ENCODE data around the gene FEV.
A peak's percentile ranks its signal among the peaks of the same experiment; 100 is the strongest.

Gene FEV

GRCh38 chr2:218992196-218992595 lies 7.2 kb upstream of the FEV start:
- no peak for DNase-seq

DNA sequence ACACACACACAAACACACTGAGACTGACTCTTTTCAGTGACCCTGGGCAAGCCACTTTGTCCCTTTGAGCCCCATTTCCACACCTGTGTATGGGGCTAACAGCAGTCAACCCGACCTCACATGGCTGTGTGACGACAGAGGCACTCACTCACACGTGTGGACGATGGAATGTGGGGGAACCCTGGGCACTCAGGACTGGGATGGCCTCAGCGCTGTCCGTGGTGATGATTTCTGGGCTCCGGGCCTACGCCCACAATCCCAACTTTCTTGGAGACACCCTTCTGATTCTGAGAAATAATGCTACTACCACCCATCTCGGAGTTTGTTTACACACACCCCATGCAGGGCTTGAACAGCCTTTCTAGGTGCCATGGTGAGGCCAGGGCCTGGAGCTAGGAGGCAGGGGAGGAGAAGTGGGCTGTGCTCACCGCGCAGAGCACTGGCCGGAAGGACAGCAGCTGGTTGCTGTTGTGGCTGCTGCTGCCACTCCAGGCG lies 6.7 kb upstream of the FEV start:
- DNase-seq, result no peak

DNA sequence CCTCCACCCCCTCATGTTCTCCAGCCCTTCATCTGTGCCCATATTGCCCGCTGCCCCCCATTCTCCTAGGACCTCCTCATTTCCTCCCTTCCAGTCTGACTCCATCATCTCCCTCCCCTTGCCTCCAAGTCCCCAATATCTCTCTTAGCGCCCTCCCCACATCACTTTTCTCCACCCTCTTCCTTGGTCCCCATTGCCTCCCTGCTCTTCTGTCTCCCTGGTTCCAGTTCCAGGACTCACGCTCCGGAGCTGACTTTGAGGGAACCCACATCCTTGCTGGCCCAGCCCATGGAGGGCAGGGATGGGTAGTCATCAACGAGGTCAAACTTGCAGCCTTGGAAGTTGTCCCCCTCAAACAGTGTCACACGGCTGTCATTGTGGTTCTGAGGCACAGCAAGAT lies 5.6 kb upstream of the FEV start:
- no peak for DNase-seq

- no peak for DNase-seq
Observed at GRCh38 chr2:218990052-218990451, 5.1 kb upstream of the FEV start.

- DNase-seq, result no peak
Observed at GRCh38 chr2:218988650-218989049, 3.7 kb upstream of the FEV start.

- no peak for DNase-seq
Observed at GRCh38 chr2:218988164-218988563, 3.2 kb upstream of the FEV start.

GRCh38 chr2:218986148-218986761 lies 1.3 kb upstream of the FEV start:
- no peak for DNase-seq

DNA sequence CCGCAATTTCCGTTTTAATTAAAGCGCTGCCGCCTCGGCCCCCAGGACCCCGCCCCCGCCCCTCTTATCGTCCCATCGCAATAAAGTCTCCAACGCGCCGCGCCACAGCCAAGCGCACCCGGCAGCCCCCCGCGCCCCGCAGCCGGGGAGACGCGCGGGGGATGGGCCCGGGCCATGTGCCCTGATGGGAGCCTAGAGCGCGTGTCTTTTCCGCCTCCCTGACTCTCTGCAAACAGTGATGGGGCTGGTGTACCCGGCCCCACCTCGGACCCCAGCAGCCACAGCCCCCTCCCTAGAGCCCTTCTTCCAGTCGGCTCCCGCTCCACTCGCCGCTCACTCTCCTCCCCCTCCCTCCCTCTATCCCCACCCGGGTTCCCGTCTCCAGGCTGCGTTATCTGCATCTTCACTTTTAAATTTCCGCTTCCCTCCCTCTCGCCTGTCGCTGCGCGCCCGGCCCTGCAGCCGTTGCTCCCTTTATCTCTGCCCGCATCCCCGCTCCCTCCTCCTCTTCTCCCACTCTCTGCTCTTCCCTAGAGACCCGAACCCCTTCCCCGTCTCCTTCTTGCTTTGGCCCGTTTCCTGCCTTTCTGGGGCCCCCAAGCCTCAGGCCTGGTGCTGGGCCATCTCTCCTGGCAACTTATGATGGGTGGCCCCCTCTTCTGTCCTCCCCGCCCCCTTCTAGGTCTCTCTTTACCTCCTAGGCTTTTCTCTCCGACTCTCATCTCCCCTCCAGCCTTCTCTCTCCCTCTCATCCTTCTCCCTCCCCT lies 524 bp upstream of the FEV start:
- DNase-seq, result no peak

GRCh38 chr2:218984239-218985020 lies 554 bp downstream of the FEV start:
- DNase-seq, result no peak

GRCh38 chr2:218983934-218984238 lies 1.1 kb downstream of the FEV start:
- DNase-seq, result no peak

DNA sequence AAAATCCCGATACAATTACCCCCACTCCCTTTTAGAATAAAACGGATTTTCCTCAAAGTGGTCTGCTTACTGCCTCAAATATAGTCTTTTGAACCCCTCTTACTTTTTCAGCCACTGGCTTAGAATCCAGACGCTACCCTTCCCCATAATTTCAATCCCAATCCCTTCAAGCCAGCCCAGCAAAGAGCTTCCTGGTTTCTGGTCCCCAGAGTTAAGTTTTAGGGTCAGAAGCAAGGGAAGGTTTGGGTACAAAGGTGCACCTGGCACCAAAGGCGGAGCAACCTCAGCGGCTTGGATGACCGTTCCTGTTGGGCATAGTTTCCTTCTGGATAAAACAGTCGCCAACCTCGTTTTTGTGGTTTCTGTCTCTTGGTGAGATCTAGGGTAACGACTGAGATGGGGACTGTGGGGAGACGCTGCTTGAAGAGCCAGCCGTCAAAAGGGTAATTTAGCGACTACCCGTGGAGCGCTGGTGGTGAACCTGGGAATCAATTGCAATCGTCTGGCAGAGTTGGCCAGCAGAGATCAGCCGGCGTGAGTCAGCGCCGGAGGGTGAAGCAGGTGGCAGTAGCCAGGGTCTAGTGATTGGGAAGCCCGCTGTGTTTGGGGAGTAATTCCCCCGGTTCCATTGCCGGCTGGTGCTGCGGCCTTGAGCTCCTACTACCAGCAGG lies 1.6 kb downstream of the FEV start:
- no peak for DNase-seq

- DNase-seq, result no peak
Observed at GRCh38 chr2:218982586-218983262, 2.3 kb downstream of the FEV start.

- no peak for DNase-seq
Observed at GRCh38 chr2:218981881-218982585, 3.0 kb downstream of the FEV start.

DNA sequence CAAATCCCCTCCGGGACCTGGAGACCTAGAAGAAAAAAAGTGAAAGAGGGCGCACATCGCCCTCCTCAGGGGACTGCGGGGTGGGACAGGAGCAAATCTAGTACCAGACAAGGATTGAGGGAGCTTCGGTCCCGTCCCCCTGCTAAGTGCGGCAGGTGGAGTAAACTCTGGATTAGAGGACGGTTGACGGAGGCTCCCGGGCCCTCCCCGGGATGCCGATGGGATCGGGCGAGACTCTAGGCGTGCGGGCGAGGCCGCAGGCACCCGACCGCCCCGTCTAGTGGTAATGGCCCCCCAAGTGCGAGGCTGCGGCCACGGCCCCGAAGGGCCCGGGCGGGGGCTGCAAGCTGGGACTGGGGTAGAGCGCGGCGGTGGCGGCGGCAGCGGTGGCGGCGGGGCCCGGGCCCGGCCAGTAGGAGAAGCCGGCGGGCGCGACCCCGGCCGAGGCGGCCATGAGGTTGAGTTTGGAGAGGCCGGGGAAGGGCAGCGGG lies 3.5 kb downstream of the FEV start:
- no peak for DNase-seq

- no peak for DNase-seq
Observed at GRCh38 chr2:218980735-218981389, 4.1 kb downstream of the FEV start.

GRCh38 chr2:218979846-218980734 lies 4.9 kb downstream of the FEV start:
- DNase-seq, result peak; percentile 79

- no peak for DNase-seq
Observed at GRCh38 chr2:218975060-218975777, 9.8 kb downstream of the FEV start.

GRCh38 chr2:218970894-218971293 lies 14.1 kb downstream of the FEV start:
- DNase-seq, result no peak

- no peak for DNase-seq
Observed at GRCh38 chr2:218964041-218964771, 20.8 kb downstream of the FEV start.
